HG02763 (cell line): Measurements from ENCODE around the gene SLC39A11.
"Not testable (repeated sequence)": the region's sequence is repeated elsewhere in the genome, so short reads cannot be mapped to it uniquely, and the experiment has no call there.

ENCODE experiments used
- ATAC-seq: cut with Tn5 transposase; IDR thresholded peaks from one replicate; pipeline ENCODE4 v1.9.1; 2021; ENCODE audit warnings: mild to moderate bottlenecking, moderate library complexity; ENCODE audit not compliant: unreplicated experiment

Gene SLC39A11

GRCh38 chr17:72806011-72806410 lies 286.5 kb downstream of the SLC39A11 start:
- no peak for ATAC-seq

- ATAC-seq, result no peak
These were observed 287.4 kb downstream of the SLC39A11 start for GRCh38 chr17:72804949-72805707.

GRCh38 chr17:72802726-72803125 lies 289.8 kb downstream of the SLC39A11 start:
- no peak for ATAC-seq

- ATAC-seq, result no peak
These were observed 295.3 kb downstream of the SLC39A11 start for GRCh38 chr17:72797142-72797541.

- no peak for ATAC-seq
These were observed 296.5 kb downstream of the SLC39A11 start for GRCh38 chr17:72795941-72796340.

GRCh38 chr17:72794152-72794551 lies 298.3 kb downstream of the SLC39A11 start:
- ATAC-seq, result no peak

- ATAC-seq, result no peak
These were observed 299.7 kb downstream of the SLC39A11 start for GRCh38 chr17:72792771-72793170.

GRCh38 chr17:72790190-72790589 lies 302.3 kb downstream of the SLC39A11 start:
- no peak for ATAC-seq

- no peak for ATAC-seq
These were observed 302.8 kb downstream of the SLC39A11 start for GRCh38 chr17:72789711-72790110.

GRCh38 chr17:72788950-72789585 lies 303.4 kb downstream of the SLC39A11 start:
- ATAC-seq, result no peak

GRCh38 chr17:72786209-72786608 lies 306.3 kb downstream of the SLC39A11 start:
- ATAC-seq, result no peak

GRCh38 chr17:72782985-72783701 lies 309.3 kb downstream of the SLC39A11 start:
- ATAC-seq, result no peak

- not testable (repeated sequence) for ATAC-seq
These were observed 310.1 kb downstream of the SLC39A11 start for GRCh38 chr17:72782437-72782836.

GRCh38 chr17:72778169-72779151 lies 314.0 kb downstream of the SLC39A11 start:
- no peak for ATAC-seq

GRCh38 chr17:72775919-72776318 lies 316.6 kb downstream of the SLC39A11 start:
- ATAC-seq, result no peak

GRCh38 chr17:72775237-72775636 lies 317.3 kb downstream of the SLC39A11 start:
- ATAC-seq, result no peak

GRCh38 chr17:72774236-72774635 lies 318.3 kb downstream of the SLC39A11 start:
- no peak for ATAC-seq

GRCh38 chr17:72773225-72773624 lies 319.3 kb downstream of the SLC39A11 start:
- not testable (repeated sequence) for ATAC-seq

GRCh38 chr17:72772331-72772821 lies 320.1 kb downstream of the SLC39A11 start:
- ATAC-seq, result no peak

GRCh38 chr17:72771734-72772133 lies 320.8 kb downstream of the SLC39A11 start:
- ATAC-seq, result no peak
